ENCODE data around the gene CTNNA1.

CTNNA1 gene

GRCh38 chr5:138950421-138951031 lies 197.3 kb downstream of the CTNNA1 start:
- TF ChIP-seq, protein P1, sequence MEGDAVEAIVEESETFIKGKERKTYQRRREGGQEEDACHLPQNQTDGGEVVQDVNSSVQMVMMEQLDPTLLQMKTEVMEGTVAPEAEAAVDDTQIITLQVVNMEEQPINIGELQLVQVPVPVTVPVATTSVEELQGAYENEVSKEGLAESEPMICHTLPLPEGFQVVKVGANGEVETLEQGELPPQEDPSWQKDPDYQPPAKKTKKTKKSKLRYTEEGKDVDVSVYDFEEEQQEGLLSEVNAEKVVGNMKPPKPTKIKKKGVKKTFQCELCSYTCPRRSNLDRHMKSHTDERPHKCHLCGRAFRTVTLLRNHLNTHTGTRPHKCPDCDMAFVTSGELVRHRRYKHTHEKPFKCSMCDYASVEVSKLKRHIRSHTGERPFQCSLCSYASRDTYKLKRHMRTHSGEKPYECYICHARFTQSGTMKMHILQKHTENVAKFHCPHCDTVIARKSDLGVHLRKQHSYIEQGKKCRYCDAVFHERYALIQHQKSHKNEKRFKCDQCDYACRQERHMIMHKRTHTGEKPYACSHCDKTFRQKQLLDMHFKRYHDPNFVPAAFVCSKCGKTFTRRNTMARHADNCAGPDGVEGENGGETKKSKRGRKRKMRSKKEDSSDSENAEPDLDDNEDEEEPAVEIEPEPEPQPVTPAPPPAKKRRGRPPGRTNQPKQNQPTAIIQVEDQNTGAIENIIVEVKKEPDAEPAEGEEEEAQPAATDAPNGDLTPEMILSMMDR (IDR thresholded peaks at IDR 0.05; ENCODE audit: low read depth, low read length, missing control alignments), result no peak
- H3K4me3 ChIP-seq (ENCODE audit: low read depth, low read length), result no peak overlapping the region
- no peak for DNase-seq (ENCODE audit: low read depth)

GRCh38 chr5:138951091-138951985 lies 198.1 kb downstream of the CTNNA1 start:
- H3K4me3 ChIP-seq (ENCODE audit: low read depth, low read length), result no peak overlapping the region
- TF ChIP-seq, protein P1 (IDR thresholded peaks at IDR 0.05; ENCODE audit: low read depth, low read length, missing control alignments), result no peak
- no peak for DNase-seq (ENCODE audit: low read depth)

GRCh38 chr5:138951986-138952735 lies 198.9 kb downstream of the CTNNA1 start:
- DNase-seq (ENCODE audit: low read depth), result no peak
- H3K4me3 ChIP-seq (ENCODE audit: low read depth, low read length), result no peak overlapping the region
- TF ChIP-seq, protein P1 (IDR thresholded peaks at IDR 0.05; ENCODE audit: low read depth, low read length, missing control alignments), result no peak

DNA sequence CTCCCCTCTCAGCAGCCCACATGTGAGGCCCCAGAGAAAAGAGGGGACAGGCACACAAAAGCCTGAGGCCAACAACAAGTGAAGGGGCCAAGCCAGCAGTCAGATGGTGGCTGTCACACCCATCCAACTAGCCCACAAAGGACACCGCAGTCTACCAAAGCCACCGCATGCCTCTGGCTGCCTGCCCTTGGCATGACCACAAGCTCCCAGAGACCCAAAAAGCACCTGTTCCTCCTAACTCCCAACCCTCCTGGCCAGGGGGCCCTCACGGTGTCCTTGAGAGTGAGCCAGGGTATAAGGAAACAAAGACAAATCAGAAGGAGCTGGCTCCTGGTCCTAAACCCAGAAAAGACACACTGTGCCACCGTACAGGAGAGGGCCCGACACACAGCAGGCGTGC lies 199.7 kb downstream of the CTNNA1 start:
- H3K4me3 ChIP-seq (ENCODE audit: low read depth, low read length), result no peak overlapping the region
- TF ChIP-seq, protein P1 (IDR thresholded peaks at IDR 0.05; ENCODE audit: low read depth, low read length, missing control alignments), result no peak
- no peak for DNase-seq (ENCODE audit: low read depth)

GRCh38 chr5:138953387-138954256 lies 200.4 kb downstream of the CTNNA1 start:
- H3K4me3 ChIP-seq (ENCODE audit: low read depth, low read length), result no peak overlapping the region
- no peak for DNase-seq (ENCODE audit: low read depth)

More at GRCh38 chr5:138953387-138954256, 200.4 kb downstream of the CTNNA1 start:
- TF ChIP-seq, protein P1 (IDR thresholded peaks at IDR 0.05; ENCODE audit: low read depth, low read length, missing control alignments), result no peak

Measured in GM12864 (cell line).